GM10248 (cell line): Measurements from ENCODE around the gene ZNF335.
"Not testable (repeated sequence)": the region's sequence is repeated elsewhere in the genome, so short reads cannot be mapped to it uniquely, and the experiment has no call there.

Experiments used
- CTCF ChIA-PET: fragments of 300-600 bp; sonication (Branson Sonifier 250); formaldehyde crosslinking; extraction: SDS; loops from one replicate; lab custom pipeline; 2021; ENCODE audit warnings: antibody characterized with exemption; lab: Yijun Ruan, JAX
- POLR2A ChIA-PET: fragments of 350-650 bp; sonication (Branson Sonifier 250); formaldehyde crosslinking; extraction: SDS; loops from one replicate; lab custom pipeline; 2020; ENCODE audit warnings: antibody characterized with exemption; lab: Yijun Ruan, JAX
- DNase-seq: peaks from one replicate; pipeline ENCODE4 v3.0.0; 2012; ENCODE audit errors: extremely low spot score
- CTCF ChIP-seq: IDR thresholded peaks from 2 replicates; pipeline ENCODE4 v1.5.1; 2012; ENCODE audit warnings: mild to moderate bottlenecking, low read depth; ENCODE audit errors: extremely low read depth, missing control alignments, control extremely low read depth

ZNF335 gene

GRCh38 chr20:45957021-45957941 is 14.7 kb downstream of the ZNF335 start:
- POLR2A ChIA-PET = interaction anchor here (0.9 to 1.4 kb wide), 4 partner anchors 9 to 20 kb away, joined by 3 read pairs; no protein-coding TSS in a partner anchor
- TF ChIP-seq CTCF = no peak
- CTCF ChIA-PET = interaction anchor here (1.2 to 6.6 kb wide), 6 partner anchors 8 to 57 kb away, joined by 4 to 92 read pairs (median 6); no protein-coding TSS in a partner anchor
- no peak for DNase-seq

GRCh38 chr20:45956326-45956725 is 15.7 kb downstream of the ZNF335 start:
- POLR2A ChIA-PET, DNase-seq: not testable (repeated sequence)
- CTCF ChIA-PET = interaction anchor here (2.3 kb wide), 1 partner anchor 13 kb away, joined by 11 read pairs; no protein-coding TSS in a partner anchor

GRCh38 chr20:45953672-45954071 is 18.3 kb downstream of the ZNF335 start:
- no peak for TF ChIP-seq CTCF
- ChIA-PET CTCF (interaction anchor here (0.8 to 2.9 kb wide), 5 partner anchors 10 to 33 kb away, joined by 3 to 15 read pairs (median 4); no protein-coding TSS in a partner anchor), POLR2A (interaction anchor here (1.1 kb wide), 1 partner anchor 8 kb away, joined by 3 read pairs; no protein-coding TSS in a partner anchor)
- DNase-seq = no peak

- TF ChIP-seq CTCF = no peak
- POLR2A ChIA-PET = interaction anchor here (1.0 to 1.1 kb wide), 2 partner anchors 9 to 18 kb away, joined by 3 read pairs; partner anchors contain the start of gene PCIF1
These were observed 19.1 kb downstream of the ZNF335 start for GRCh38 chr20:45952861-45953260.

GRCh38 chr20:45951925-45952834 is 19.8 kb downstream of the ZNF335 start:
- ChIA-PET CTCF (interaction anchor here (0.6 to 2.9 kb wide), 6 partner anchors 8 to 35 kb away, joined by 3 to 15 read pairs (median 5); no protein-coding TSS in a partner anchor), POLR2A (interaction anchor here (0.6 to 1.1 kb wide), 3 partner anchors 9 to 19 kb away, joined by 3 to 9 read pairs (median 3); partner anchors contain the start of gene PCIF1)
- TF ChIP-seq CTCF = no peak
- DNase-seq = no peak

More at GRCh38 chr20:45952861-45953260, 19.1 kb downstream of the ZNF335 start:
- no peak for DNase-seq
- CTCF ChIA-PET = interaction anchor here (0.6 to 2.9 kb wide), 7 partner anchors 8 to 35 kb away, joined by 3 to 15 read pairs (median 4); no protein-coding TSS in a partner anchor

- no peak for TF ChIP-seq CTCF
- DNase-seq = no peak
- ChIA-PET CTCF (interaction anchor here (0.8 to 5.0 kb wide), 7 partner anchors 10 to 30 kb away, joined by 3 to 36 read pairs (median 4); no protein-coding TSS in a partner anchor), POLR2A (interaction anchor here (0.6 to 2.3 kb wide), 3 partner anchors 14 to 19 kb away, joined by 3 to 11 read pairs (median 5); partner anchors contain the start of gene PCIF1)
These were observed 21.7 kb downstream of the ZNF335 start for GRCh38 chr20:45950330-45950646.
